Measurements from ENCODE around the gene GPC6.

DNA sequence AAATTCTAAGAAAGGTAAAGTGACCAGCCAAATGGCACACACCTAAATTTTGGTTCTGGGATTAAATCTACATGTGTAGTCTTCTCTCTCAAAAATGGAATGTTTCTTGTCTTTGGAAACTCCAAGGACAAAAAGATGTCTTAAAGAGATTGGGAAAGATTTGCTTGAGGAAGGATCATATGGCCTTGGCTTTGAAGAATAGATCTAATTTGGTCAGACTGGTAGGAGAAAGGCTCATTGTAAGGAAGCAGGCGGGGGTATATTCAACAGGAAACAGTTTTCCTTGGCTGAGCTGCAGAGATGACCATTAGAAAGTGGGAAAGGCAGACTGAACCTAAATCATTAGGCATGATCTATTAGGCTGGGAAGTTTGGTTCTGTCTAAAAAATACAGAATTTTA, 887.6 kb downstream of the GPC6 start:
- no peak for TF ChIP-seq EZH2 (IDR thresholded peaks at IDR 0.05; ENCODE audit: insufficient read depth, low read length)
- TF ChIP-seq, protein P1, sequence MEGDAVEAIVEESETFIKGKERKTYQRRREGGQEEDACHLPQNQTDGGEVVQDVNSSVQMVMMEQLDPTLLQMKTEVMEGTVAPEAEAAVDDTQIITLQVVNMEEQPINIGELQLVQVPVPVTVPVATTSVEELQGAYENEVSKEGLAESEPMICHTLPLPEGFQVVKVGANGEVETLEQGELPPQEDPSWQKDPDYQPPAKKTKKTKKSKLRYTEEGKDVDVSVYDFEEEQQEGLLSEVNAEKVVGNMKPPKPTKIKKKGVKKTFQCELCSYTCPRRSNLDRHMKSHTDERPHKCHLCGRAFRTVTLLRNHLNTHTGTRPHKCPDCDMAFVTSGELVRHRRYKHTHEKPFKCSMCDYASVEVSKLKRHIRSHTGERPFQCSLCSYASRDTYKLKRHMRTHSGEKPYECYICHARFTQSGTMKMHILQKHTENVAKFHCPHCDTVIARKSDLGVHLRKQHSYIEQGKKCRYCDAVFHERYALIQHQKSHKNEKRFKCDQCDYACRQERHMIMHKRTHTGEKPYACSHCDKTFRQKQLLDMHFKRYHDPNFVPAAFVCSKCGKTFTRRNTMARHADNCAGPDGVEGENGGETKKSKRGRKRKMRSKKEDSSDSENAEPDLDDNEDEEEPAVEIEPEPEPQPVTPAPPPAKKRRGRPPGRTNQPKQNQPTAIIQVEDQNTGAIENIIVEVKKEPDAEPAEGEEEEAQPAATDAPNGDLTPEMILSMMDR (IDR thresholded peaks at IDR 0.05; ENCODE audit: insufficient read depth, low read depth, low read length): no peak

All from astrocyte (in vitro differentiated cells and primary cell).